ENCODE results near the gene CDH2. TPM values are rescaled to one million over a fixed set of nuclear protein-coding genes. Genes with fewer than 3 reads are reported as not detected.
A peak's percentile ranks its signal among the peaks of the same experiment; 100 is the strongest.

CDH2 gene
- polyA plus RNA-seq, 3 donors from 2014 or later = 0.26 TPM; not detected in 2

GRCh38 chr18:28177828-28178635, 1.1 kb upstream of the CDH2 start:
- Mint-ChIP-seq H3K36me3 (peaks cover 0 to 4% (median 0%) of the 10 kb centered on the region in 3 donors), H3K4me1 (peaks cover 14 to 25% of the 10 kb centered on the region in 2 donors), H3K9me3 (peaks cover 0 to 10% (median 0%) of the 10 kb centered on the region in 6 donors), H3K27me3 (ENCODE audit: low read depth in 3 of 3) (peaks cover 10 to 17% (median 16%) of the 10 kb centered on the region in 3 donors), H3K27ac (no peak overlapping the region), H3K4me3 (peak overlapping the region; percentile 73 to 86 (median 78))
- peak in 1 of 3 donors; percentile 9 for DNase-seq

GRCh38 chr18:28176698-28176947, 307 bp downstream of the CDH2 start:
- DNase-seq = no peak
- peaks cover 10 to 17% (median 15%) of the 10 kb centered on the region in 3 donors for H3K27me3 Mint-ChIP-seq (ENCODE audit: low read depth in 3 of 3)

GRCh38 chr18:28175930-28176697, 816 bp downstream of the CDH2 start:
- Mint-ChIP-seq H3K36me3 (peaks cover 0 to 4% (median 0%) of the 10 kb centered on the region in 3 donors), H3K27ac (no peak overlapping the region), H3K9me3 (peaks cover 0 to 10% (median 0%) of the 10 kb centered on the region in 6 donors), H3K4me3 (peak overlapping the region; percentile 79 to 93 (median 88)), H3K27me3 (ENCODE audit: low read depth in 3 of 3) (peaks cover 10 to 17% (median 15%) of the 10 kb centered on the region in 3 donors), H3K4me1 (peaks cover 14 to 25% of the 10 kb centered on the region in 2 donors)
- DNase-seq = no peak

More at GRCh38 chr18:28176698-28176947, 307 bp downstream of the CDH2 start:
- Mint-ChIP-seq H3K27ac (no peak overlapping the region), H3K4me1 (peaks cover 14 to 25% of the 10 kb centered on the region in 2 donors), H3K36me3 (peaks cover 0 to 4% (median 0%) of the 10 kb centered on the region in 3 donors), H3K9me3 (peaks cover 0 to 10% (median 0%) of the 10 kb centered on the region in 6 donors), H3K4me3 (peak overlapping the region; percentile 79 to 93 (median 88))

GRCh38 chr18:28175150-28175929, 1.6 kb downstream of the CDH2 start:
- H3K36me3 Mint-ChIP-seq = peaks cover 0 to 4% (median 0%) of the 10 kb centered on the region in 3 donors
- peak overlapping the region; percentile 44 to 90 (median 75) for H3K4me3 Mint-ChIP-seq
- H3K9me3 Mint-ChIP-seq = peaks cover 0 to 10% (median 0%) of the 10 kb centered on the region in 6 donors
- peaks cover 14 to 25% of the 10 kb centered on the region in 2 donors for H3K4me1 Mint-ChIP-seq
- H3K27ac Mint-ChIP-seq = no peak overlapping the region
- peaks cover 10 to 17% (median 15%) of the 10 kb centered on the region in 3 donors for H3K27me3 Mint-ChIP-seq (ENCODE audit: low read depth in 3 of 3)
- DNase-seq = no peak

- no peak overlapping the region for H3K27ac Mint-ChIP-seq
Measured at GRCh38 chr18:28174181-28174905, 2.6 kb downstream of the CDH2 start.

GRCh38 chr18:28171837-28172236, 5.1 kb downstream of the CDH2 start:
- Mint-ChIP-seq H3K4me3 (no peak overlapping the region), H3K4me1 (peaks cover 10 to 15% of the 10 kb centered on the region in 2 donors), H3K36me3 (peaks cover 0 to 4% (median 0%) of the 10 kb centered on the region in 3 donors), H3K27me3 (ENCODE audit: low read depth in 3 of 3) (peaks cover 7 to 10% (median 8%) of the 10 kb centered on the region in 3 donors), H3K9me3 (peaks cover 0 to 10% (median 0%) of the 10 kb centered on the region in 6 donors), H3K27ac (no peak overlapping the region)
- no peak for DNase-seq

More at GRCh38 chr18:28174181-28174905, 2.6 kb downstream of the CDH2 start:
- no peak for DNase-seq
- peaks cover 10 to 17% (median 15%) of the 10 kb centered on the region in 3 donors for H3K27me3 Mint-ChIP-seq (ENCODE audit: low read depth in 3 of 3)
- peaks cover 14 to 25% of the 10 kb centered on the region in 2 donors for H3K4me1 Mint-ChIP-seq
- H3K36me3 Mint-ChIP-seq = peaks cover 0 to 4% (median 0%) of the 10 kb centered on the region in 3 donors
- peaks cover 0 to 10% (median 0%) of the 10 kb centered on the region in 6 donors for H3K9me3 Mint-ChIP-seq
- peak overlapping the region in 4 of 5 donors; percentile 17 to 66 (median 32) for H3K4me3 Mint-ChIP-seq

- DNase-seq = no peak
- Mint-ChIP-seq H3K27me3 (ENCODE audit: low read depth in 3 of 3) (peaks cover 0 to 5% (median 3%) of the 10 kb centered on the region in 3 donors), H3K9me3 (no peaks in the 10 kb centered on the region), H3K4me3 (no peak overlapping the region), H3K4me1 (no peaks in the 10 kb centered on the region), H3K27ac (no peak overlapping the region), H3K36me3 (no peaks in the 10 kb centered on the region)
Measured at GRCh38 chr18:28168725-28169124, 8.2 kb downstream of the CDH2 start.

GRCh38 chr18:28167835-28168349, 9.0 kb downstream of the CDH2 start:
- Mint-ChIP-seq H3K4me3 (no peak overlapping the region), H3K4me1 (no peaks in the 10 kb centered on the region), H3K27ac (no peak overlapping the region), H3K36me3 (no peaks in the 10 kb centered on the region), H3K9me3 (no peaks in the 10 kb centered on the region), H3K27me3 (ENCODE audit: low read depth in 3 of 3) (peaks cover 0 to 5% (median 3%) of the 10 kb centered on the region in 3 donors)
- DNase-seq = no peak

GRCh38 chr18:28164771-28165483, 12.0 kb downstream of the CDH2 start:
- Mint-ChIP-seq H3K27me3 (ENCODE audit: low read depth in 3 of 3) (peaks cover 0 to 5% (median 2%) of the 10 kb centered on the region in 3 donors), H3K36me3 (no peaks in the 10 kb centered on the region), H3K9me3 (peaks cover 0 to 5% (median 0%) of the 10 kb centered on the region in 6 donors), H3K4me3 (no peak overlapping the region), H3K4me1 (no peaks in the 10 kb centered on the region), H3K27ac (no peak overlapping the region)
- DNase-seq = no peak

- Mint-ChIP-seq H3K4me1 (no peaks in the 10 kb centered on the region), H3K27ac (no peak overlapping the region), H3K9me3 (peaks cover 0 to 5% (median 0%) of the 10 kb centered on the region in 6 donors), H3K27me3 (ENCODE audit: low read depth in 3 of 3) (peaks cover 0 to 5% (median 2%) of the 10 kb centered on the region in 3 donors), H3K36me3 (no peaks in the 10 kb centered on the region), H3K4me3 (no peak overlapping the region)
- DNase-seq = no peak
Measured at GRCh38 chr18:28163201-28163775, 13.6 kb downstream of the CDH2 start.

GRCh38 chr18:28161608-28162599, 15.0 kb downstream of the CDH2 start:
- H3K27me3 Mint-ChIP-seq (ENCODE audit: low read depth in 3 of 3) = peaks cover 0 to 5% (median 2%) of the 10 kb centered on the region in 3 donors
- H3K27ac Mint-ChIP-seq = no peak overlapping the region
- H3K4me3 Mint-ChIP-seq = no peak overlapping the region
- H3K4me1 Mint-ChIP-seq = no peaks in the 10 kb centered on the region
- peaks cover 0 to 5% (median 0%) of the 10 kb centered on the region in 6 donors for H3K9me3 Mint-ChIP-seq
- H3K36me3 Mint-ChIP-seq = no peaks in the 10 kb centered on the region
- no peak for DNase-seq

All from immature natural killer cell (primary cell).